GDM1 (cell line): ENCODE measurements around the gene CLPTM1.
"Not testable (repeated sequence)": the region's sequence is repeated elsewhere in the genome, so short reads cannot be mapped to it uniquely, and the experiment has no call there.

Source experiments
- DNase-seq: peaks from one replicate; lab custom pipeline; 2025; lab: John Stamatoyannopoulos, UW

The CLPTM1 gene, protein sequence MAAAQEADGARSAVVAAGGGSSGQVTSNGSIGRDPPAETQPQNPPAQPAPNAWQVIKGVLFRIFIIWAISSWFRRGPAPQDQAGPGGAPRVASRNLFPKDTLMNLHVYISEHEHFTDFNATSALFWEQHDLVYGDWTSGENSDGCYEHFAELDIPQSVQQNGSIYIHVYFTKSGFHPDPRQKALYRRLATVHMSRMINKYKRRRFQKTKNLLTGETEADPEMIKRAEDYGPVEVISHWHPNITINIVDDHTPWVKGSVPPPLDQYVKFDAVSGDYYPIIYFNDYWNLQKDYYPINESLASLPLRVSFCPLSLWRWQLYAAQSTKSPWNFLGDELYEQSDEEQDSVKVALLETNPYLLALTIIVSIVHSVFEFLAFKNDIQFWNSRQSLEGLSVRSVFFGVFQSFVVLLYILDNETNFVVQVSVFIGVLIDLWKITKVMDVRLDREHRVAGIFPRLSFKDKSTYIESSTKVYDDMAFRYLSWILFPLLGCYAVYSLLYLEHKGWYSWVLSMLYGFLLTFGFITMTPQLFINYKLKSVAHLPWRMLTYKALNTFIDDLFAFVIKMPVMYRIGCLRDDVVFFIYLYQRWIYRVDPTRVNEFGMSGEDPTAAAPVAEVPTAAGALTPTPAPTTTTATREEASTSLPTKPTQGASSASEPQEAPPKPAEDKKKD

DNA sequence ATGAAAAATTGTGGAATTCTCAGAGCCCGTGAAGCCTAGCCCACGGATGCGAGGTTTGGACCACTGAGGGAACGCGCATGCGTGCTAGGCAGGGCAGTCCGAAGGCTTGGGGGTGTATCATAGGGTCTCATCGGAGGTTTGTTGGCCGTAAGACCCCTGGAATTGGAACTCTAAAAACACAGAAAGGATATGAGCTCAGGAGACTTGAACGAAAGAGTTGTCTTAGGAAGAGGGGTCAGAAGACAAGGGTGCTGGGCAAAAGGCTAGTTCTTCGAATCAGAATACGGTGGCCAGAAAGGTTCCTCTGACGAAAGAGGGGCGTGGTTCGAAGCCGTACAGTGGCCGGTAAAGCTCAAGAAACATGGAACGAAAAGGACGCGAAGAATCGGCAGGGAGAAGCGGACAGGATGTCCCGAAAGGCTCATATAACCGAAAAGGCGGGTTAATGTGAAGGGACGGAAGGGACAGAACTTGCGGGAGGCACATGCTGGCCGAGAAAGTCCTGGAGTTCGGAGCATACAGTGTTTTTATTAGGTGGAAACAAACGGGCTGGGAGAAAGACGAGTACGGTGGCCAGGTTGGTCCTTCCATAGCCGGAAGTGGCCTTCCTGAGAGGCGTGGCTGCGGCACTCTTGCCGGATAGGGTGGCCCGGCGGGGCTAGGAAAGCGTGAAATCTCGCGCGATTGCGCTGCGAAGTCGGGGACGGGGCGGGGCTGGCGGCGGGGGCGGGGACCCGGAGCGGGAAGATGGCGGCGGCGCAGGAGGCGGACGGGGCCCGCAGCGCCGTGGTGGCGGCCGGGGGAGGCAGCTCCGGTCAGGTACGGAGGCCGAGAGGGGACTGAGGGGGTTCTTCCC, at the start of gene CLPTM1:
TSS of gene CLPTM1 (plus strand) at position 732 of the 856 bp plus-strand sequence. CDS start at position 748, 16 bp downstream.
- DNase-seq, result peak; percentile 93

DNA sequence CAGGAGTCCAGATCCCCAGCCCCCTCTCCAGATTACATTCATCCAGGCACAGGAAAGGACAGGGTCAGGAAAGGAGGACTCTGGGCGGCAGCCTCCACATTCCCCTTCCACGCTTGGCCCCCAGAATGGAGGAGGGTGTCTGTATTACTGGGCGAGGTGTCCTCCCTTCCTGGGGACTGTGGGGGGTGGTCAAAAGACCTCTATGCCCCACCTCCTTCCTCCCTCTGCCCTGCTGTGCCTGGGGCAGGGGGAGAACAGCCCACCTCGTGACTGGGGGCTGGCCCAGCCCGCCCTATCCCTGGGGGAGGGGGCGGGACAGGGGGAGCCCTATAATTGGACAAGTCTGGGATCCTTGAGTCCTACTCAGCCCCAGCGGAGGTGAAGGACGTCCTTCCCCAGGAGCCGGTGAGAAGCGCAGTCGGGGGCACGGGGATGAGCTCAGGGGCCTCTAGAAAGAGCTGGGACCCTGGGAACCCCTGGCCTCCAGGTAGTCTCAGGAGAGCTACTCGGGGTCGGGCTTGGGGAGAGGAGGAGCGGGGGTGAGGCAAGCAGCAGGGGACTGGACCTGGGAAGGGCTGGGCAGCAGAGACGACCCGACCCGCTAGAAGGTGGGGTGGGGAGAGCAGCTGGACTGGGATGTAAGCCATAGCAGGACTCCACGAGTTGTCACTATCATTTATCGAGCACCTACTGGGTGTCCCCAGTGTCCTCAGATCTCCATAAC, 49.6 kb upstream of the CLPTM1 start, which contains the start of gene APOE:
TSS of gene APOE (plus strand) at position 360 of the 724 bp plus-strand sequence. CDS start 829 bp downstream, outside the sequence.
- DNase-seq, result no peak

DNA sequence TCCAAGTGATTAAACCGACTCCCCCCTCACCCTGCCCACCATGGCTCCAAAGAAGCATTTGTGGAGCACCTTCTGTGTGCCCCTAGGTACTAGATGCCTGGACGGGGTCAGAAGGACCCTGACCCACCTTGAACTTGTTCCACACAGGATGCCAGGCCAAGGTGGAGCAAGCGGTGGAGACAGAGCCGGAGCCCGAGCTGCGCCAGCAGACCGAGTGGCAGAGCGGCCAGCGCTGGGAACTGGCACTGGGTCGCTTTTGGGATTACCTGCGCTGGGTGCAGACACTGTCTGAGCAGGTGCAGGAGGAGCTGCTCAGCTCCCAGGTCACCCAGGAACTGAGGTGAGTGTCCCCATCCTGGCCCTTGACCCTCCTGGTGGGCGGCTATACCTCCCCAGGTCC, 47.6 kb upstream of the CLPTM1 start:
- no peak for DNase-seq

DNA sequence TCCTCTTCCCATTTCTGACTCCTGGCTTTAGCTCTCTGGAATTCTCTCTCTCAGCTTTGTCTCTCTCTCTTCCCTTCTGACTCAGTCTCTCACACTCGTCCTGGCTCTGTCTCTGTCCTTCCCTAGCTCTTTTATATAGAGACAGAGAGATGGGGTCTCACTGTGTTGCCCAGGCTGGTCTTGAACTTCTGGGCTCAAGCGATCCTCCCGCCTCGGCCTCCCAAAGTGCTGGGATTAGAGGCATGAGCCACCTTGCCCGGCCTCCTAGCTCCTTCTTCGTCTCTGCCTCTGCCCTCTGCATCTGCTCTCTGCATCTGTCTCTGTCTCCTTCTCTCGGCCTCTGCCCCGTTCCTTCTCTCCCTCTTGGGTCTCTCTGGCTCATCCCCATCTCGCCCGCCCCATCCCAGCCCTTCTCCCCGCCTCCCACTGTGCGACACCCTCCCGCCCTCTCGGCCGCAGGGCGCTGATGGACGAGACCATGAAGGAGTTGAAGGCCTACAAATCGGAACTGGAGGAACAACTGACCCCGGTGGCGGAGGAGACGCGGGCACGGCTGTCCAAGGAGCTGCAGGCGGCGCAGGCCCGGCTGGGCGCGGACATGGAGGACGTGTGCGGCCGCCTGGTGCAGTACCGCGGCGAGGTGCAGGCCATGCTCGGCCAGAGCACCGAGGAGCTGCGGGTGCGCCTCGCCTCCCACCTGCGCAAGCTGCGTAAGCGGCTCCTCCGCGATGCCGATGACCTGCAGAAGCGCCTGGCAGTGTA, 46.9 kb upstream of the CLPTM1 start:
- DNase-seq, result no peak

DNA sequence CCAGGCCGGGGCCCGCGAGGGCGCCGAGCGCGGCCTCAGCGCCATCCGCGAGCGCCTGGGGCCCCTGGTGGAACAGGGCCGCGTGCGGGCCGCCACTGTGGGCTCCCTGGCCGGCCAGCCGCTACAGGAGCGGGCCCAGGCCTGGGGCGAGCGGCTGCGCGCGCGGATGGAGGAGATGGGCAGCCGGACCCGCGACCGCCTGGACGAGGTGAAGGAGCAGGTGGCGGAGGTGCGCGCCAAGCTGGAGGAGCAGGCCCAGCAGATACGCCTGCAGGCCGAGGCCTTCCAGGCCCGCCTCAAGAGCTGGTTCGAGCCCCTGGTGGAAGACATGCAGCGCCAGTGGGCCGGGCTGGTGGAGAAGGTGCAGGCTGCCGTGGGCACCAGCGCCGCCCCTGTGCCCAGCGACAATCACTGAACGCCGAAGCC, 46.3 kb upstream of the CLPTM1 start:
- no peak for DNase-seq

DNA sequence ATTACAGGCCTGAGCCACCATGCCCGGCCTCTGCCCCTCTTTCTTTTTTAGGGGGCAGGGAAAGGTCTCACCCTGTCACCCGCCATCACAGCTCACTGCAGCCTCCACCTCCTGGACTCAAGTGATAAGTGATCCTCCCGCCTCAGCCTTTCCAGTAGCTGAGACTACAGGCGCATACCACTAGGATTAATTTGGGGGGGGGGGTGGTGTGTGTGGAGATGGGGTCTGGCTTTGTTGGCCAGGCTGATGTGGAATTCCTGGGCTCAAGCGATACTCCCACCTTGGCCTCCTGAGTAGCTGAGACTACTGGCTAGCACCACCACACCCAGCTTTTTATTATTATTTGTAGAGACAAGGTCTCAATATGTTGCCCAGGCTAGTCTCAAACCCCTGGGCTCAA, 45.4 kb upstream of the CLPTM1 start:
- no peak for DNase-seq

DNA sequence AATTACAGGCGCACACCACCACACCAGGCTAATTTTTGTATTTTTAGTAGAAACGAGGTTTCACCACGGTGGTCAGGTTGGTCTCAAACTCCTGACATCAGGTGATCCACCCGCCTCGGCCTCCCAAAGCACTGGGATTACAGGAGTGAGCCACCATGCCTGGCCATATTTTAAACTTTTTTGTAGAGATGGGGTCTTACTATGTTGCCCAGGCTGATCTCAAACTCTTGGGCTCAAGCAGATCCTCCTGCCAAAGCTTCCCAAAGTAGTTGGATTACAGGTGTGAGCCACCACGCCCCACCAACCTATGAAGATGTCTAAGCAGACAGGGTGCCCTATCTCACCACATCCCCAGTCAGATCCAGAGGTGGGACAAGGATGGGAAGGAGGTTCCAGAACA, 43.3 kb upstream of the CLPTM1 start:
- not testable (repeated sequence) for DNase-seq

DNA sequence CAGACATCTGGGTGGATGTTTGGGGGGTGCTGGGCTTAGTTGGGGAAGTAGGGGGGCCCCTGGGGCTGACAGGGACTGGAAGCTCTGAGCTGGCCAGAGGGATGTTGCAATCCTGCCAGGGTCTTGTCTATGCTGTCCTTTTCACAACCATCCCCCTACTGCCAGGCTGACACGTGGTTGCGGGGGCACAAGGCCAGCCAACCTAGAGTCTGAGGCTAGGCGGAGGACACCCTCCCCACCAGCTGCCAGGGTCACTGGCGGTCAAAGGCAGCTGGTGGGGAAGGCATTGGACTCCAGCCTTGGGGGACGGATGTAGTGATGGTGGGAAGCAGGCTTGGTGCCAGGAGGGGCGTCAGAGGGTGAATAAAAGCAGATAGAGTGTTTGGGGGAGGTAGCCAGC, 42.3 kb upstream of the CLPTM1 start:
- DNase-seq, result no peak

DNA sequence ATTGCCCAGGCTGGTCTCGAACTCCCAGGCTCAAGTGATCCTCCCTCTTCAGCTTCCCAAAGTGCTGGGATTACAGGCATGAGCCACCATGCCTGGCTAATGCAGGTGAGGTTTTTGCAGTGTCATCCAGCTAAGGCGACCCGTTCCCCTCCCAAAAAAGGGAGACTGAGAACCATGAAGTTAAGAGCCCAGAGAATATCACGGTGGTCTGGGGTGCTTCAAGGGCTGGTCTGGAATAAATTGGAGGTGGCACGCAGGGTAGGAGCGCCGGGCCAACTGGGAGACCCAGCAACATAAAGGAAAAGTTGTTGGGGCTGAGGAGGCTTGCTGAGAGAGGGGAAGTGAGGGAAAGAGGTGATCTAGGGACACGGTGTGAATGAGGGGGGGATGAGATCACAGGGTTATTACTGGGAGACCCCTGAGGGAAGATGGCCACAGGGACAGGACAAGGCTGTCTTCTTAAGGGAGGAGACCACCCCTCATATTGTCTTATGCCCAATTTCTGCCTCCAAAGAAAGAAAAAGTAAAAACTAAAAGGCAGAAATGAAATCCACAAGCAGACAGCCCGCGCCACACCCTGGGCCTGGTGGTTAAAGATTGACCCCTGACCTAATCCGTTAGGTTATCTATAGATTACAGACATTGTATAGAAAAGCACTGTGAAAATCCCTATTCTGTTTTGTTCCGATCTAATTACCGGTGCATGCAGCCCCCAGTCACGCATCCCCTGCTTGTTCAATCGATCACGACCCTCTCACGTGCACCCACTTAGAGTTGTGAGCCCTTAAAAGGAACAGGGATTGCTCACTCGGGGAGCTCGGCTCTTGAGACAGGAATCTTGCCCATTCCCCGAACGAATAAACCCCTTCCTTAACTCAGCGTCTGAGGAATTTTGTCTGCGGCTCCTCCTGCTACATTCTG, 41.4 kb upstream of the CLPTM1 start:
- not testable (repeated sequence) for DNase-seq

DNA sequence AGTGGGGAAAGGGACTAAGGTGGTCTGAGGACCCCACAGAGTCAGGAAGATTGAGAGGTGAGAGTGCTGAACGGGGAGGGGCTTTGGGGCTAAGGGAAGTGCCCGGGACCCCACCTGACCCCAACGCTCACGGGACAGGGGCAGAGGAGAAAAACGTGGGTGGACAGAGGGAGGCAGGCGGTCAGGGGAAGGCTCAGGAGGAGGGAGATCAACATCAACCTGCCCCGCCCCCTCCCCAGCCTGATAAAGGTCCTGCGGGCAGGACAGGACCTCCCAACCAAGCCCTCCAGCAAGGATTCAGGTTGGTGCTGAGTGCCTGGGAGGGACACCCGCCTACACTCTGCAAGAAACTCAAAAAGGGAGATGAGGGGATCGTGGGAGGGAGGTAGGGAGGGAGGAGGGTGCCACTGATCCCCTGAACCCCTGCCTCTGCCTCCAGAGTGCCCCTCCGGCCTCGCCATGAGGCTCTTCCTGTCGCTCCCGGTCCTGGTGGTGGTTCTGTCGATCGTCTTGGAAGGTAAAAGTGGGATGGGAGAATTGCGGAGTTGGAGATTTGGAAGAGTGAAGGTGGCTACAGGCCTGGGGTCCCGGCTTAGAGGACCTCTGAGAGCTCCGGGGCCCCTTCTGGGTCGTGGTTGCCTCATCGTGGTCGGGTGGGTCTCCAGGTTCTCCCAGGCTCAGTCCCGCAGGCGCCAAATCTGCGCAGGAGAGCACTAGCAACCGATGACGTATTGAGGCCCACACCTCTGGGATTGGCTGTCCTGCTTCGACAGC, 40.6 kb upstream of the CLPTM1 start, which contains the start of gene APOC1:
TSS of gene APOC1 (plus strand) at position 176 of the 774 bp plus-strand sequence. CDS start at position 460, 284 bp downstream.
- DNase-seq, result peak; percentile 70

DNA sequence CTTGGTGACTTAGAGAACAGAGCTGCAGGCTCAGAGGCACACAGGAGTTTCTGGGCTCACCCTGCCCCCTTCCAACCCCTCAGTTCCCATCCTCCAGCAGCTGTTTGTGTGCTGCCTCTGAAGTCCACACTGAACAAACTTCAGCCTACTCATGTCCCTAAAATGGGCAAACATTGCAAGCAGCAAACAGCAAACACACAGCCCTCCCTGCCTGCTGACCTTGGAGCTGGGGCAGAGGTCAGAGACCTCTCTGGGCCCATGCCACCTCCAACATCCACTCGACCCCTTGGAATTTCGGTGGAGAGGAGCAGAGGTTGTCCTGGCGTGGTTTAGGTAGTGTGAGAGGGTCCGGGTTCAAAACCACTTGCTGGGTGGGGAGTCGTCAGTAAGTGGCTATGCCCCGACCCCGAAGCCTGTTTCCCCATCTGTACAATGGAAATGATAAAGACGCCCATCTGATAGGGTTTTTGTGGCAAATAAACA, 30.9 kb upstream of the CLPTM1 start:
- no peak for DNase-seq

DNA sequence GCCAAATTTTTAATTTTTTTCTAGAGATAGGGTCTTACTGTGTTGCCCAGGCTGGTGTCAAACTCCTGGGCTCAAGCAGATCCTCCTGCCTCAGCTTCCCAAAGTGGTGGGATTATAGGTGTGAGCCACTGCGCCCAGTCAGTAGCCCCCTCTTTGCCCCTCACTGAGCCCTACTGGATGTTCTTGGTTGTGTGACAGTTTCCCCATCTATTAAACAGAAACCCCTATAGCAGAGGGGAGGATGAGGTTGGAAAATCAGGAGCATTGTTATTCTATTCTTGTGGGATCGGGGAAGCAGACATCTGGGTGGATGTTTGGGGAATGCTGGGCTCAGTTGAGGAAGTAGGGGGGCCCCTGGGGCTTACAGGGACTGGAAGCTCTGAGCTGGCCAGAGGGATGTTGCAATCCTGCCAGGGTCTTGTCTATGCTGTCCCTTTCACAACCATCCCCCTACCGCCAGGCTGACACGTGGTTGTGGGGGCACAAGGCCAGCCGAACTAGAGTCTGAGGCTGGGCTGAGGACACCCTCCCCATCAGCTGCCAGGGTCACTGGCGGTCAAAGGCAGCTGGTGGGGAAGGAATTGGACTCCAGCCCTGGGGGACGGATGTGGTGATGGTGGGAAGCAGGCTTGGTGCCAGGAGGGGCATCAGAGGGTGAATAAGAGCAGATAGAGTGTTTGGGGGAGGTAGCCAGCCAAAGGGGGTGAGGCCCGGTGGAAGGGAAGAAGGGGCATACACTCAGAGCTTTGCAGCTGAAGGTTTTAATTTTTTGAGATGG, 29.9 kb upstream of the CLPTM1 start:
- no peak for DNase-seq

DNA sequence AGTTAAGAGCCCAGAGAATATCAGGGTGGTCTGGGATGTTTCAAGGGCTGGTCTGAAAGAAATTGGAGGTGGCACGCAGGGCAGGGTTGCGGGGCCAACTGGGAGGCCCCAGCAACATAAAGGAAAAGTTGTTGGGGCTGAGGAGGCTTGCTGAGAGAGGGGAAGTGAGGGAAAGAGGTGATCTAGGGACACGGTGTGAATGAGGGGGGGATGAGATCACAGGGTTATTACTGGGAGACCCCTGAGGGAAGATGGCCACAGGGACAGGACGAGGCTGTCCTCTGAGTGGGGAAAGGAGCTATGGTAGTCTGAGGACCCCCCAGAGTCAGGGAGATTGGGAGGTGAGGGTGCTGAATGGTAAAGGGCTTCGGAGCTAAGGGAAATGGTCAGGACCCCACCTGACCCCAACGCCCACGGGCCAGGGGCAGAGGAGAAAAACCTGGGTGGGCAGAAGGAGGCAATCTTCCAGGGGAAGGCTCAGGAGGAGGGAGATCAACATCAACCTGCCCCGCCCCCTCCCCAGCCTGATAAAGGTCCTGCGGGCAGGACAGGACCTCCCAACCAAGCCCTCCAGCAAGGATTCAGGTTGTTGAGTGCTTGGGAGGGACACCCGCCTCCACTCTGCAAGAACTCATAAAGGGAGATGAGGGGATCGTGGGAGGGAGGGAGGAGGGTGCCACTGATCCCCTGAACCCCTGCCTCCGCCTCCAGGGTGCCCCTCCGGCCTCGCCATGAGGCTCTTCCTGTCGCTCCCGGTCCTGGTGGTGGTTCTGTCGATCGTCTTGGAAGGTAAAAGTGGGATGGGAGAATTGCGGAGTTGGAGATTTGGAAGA, 28.7 kb upstream of the CLPTM1 start:
- DNase-seq, result not testable (repeated sequence)

DNA sequence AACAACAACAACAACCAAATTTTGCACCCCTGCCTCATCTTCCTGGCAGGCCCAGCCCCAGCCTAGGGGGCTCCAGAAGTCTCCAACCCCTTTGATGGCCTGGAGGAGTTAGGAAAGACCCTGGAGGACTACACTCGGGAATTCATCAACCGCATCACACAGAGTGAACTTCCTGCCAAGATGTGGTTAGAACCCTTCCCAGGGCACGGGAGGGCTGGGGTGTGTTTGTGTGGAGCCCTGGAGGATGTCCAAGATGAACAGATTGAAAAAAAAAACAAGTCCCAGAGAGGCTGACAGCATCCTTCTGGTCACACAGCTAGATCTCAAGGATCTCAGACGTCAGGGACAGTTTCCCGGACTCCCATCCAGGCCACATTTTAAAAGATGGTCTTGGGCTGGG, 27.4 kb upstream of the CLPTM1 start:
- no peak for DNase-seq

DNA sequence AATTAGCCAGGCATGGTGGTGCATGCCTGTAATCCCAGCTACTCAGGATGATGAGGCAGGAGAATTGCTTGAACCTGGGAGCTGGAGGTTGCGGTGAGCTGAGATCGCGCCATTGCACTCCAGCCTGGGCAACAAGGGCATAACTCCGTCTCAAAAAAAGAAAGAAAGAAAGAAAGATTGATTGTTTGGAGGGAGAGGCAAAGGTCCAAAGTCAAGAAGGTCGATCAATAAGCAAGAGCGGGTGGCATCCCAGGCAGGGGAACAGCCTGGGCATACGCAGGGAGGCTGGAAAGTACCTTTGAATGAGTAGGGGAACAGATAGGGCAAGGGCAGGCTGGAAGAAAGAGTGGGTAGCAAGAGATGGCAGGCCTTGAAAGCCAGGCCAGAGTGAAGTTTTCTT, 25.1 kb upstream of the CLPTM1 start:
- DNase-seq, result no peak

DNA sequence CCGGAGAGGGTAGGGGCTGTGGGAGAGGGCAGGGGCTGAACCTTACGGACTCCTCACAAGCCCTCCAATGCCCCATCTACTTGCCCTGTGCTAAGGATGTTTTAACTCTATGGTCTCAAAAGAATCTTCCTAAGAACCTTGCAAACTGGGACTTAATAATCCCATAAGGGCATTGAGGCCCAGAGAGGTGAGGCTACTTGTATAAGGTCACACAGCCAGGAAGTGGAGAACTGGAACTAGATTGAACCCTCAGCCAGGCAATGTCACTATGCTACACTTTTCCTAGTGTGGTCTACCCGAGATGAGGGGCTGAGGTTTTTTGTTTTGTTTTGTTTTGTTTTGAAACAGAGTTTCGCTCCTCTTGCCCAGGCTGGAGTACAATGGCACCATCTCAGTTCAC, 23.6 kb upstream of the CLPTM1 start:
- no peak for DNase-seq

DNA sequence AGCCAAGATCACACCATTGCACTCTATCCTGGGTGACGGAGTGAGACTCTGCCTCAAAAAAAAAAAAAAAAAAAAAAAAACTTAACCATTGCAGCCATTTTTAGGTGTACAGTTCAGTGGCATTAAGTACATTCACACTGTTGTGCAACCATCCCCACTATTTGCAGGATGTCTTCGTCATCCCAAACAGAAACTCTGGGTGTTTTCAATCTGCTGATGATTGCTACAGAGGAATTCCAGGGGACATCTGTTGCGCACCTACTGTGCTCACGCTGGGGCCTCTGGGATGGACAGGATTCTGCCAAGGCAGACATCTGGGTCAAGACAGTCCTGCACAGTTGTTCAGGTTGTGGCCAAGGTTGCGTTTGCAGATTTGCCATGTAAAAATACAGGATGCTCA, 15.5 kb upstream of the CLPTM1 start:
- no peak for DNase-seq
